GM23248 (cell line): Measurements from ENCODE around the gene SPATS2L. TPM values are rescaled to one million over a fixed set of nuclear protein-coding genes. Genes with fewer than 3 reads are reported as not detected.

ENCODE experiments used
- DNase-seq: peaks from one replicate; pipeline ENCODE4 v3.0.0-alpha.2; 2015
- H2AFZ ChIP-seq: fragments of 200-600 bp; sonication (generic); 2 replicates; pipeline ENCODE4 v1.6.1; 2016; ENCODE audit warnings: antibody characterized with exemption
- H3F3A ChIP-seq: fragments of 200-600 bp; sonication (generic); 2 replicates; pipeline ENCODE4 v1.6.1; 2016; ENCODE audit warnings: mild to moderate bottlenecking, antibody characterized with exemption, mixed run types; ENCODE audit not compliant: insufficient read depth
- H3K27ac ChIP-seq: fragments of 200-600 bp; sonication (generic); 2 replicates; pipeline ENCODE4 v1.5.1; 2016; ENCODE audit warnings: mild to moderate bottlenecking
- H3K27me3 ChIP-seq: fragments of 200-600 bp; sonication (generic); replicated peaks from 2 replicates; pipeline ENCODE4 v1.6.1; 2016; ENCODE audit warnings: mild to moderate bottlenecking; ENCODE audit not compliant: insufficient read depth
- H3K36me3 ChIP-seq: fragments of 200-600 bp; sonication (generic); 2 replicates; pipeline ENCODE4 v1.6.1; 2016; ENCODE audit warnings: low read depth, mild to moderate bottlenecking
- H3K4me1 ChIP-seq: fragments of 200-600 bp; sonication (generic); 2 replicates; pipeline ENCODE4 v1.6.1; 2016; ENCODE audit warnings: mild to moderate bottlenecking; ENCODE audit not compliant: insufficient read depth
- H3K4me2 ChIP-seq: fragments of 200-600 bp; sonication (generic); one replicate; pipeline ENCODE4 v1.6.1; 2016; ENCODE audit warnings: mild to moderate bottlenecking; ENCODE audit not compliant: unreplicated experiment
- H3K4me3 ChIP-seq: fragments of 200-600 bp; sonication (generic); 2 replicates; pipeline ENCODE4 v1.5.1; 2016; ENCODE audit warnings: mild to moderate bottlenecking
- H3K79me2 ChIP-seq: fragments of 200-600 bp; sonication (generic); 2 replicates; pipeline ENCODE4 v1.6.1; 2016; ENCODE audit warnings: mild to moderate bottlenecking; ENCODE audit not compliant: insufficient read depth
- H3K9ac ChIP-seq: fragments of 200-600 bp; sonication (generic); 2 replicates; pipeline ENCODE4 v1.6.1; 2016; ENCODE audit warnings: mild to moderate bottlenecking
- H3K9me2 ChIP-seq: fragments of 200-600 bp; sonication (generic); 2 replicates; pipeline ENCODE4 v1.6.1; 2016; ENCODE audit warnings: mixed run types, mild to moderate bottlenecking, moderate library complexity; ENCODE audit not compliant: insufficient read depth
- H3K9me3 ChIP-seq: fragments of 200-600 bp; sonication (generic); one replicate; pipeline ENCODE4 v1.6.1; 2017; ENCODE audit warnings: low read depth
- H4K20me1 ChIP-seq: fragments of 200-600 bp; sonication (generic); 2 replicates; pipeline ENCODE4 v1.6.0; 2016; ENCODE audit not compliant: insufficient read depth
- EZH2 ChIP-seq: fragments of 200-600 bp; sonication (generic); IDR thresholded peaks from 2 replicates; pipeline ENCODE4 v1.6.1; 2018; ENCODE audit warnings: antibody characterized with exemption, mild to moderate bottlenecking; ENCODE audit not compliant: insufficient read depth, poor library complexity, severe bottlenecking
- EZH2phosphoT487 ChIP-seq: fragments of 200-600 bp; sonication (generic); IDR thresholded peaks from 2 replicates; pipeline ENCODE4 v1.6.1; 2018; ENCODE audit warnings: antibody characterized with exemption, moderate library complexity, mild to moderate bottlenecking, low read depth; ENCODE audit not compliant: insufficient read depth
- WGBS, 2 experiments: methylation state at CpG; one replicate each; pipeline ENCODE4 v1.1.6; 2015 to 2017; ENCODE audit warnings: low lambda C conversion rate in 2 of 2, low coverage in 1 of 2; ENCODE audit errors: missing lambda C conversion rate in 2 of 2; 5-methylcytosine and 5-hydroxymethylcytosine counted together
- in situ Hi-C: fragments of 300-500 bp; cut with MboI; formaldehyde crosslinking; loops from 2 replicates; pipeline ENCODE4 v1.15.0; 2020
- polyA plus RNA-seq: library from polyadenylated mRNA; unstranded; fragments of >200 nt; fragmentation: Nextera tagmentation; extraction: Ambion mirVana; gene quantifications from 2 replicates; pipeline ENCODE4 v1.2.1, GENCODE V29; 2016
- total RNA-seq: library from RNA; depleted of rRNA; stranded (reverse); fragments of >200 nt; shearing (Covaris generic); gene quantifications from 2 replicates; pipeline ENCODE4 v1.2.3, GENCODE V29; 2014

Gene SPATS2L
- total and polyA plus RNA-seq, 2 experiments from 2014 or later = 78.3 to 128 TPM

DNA sequence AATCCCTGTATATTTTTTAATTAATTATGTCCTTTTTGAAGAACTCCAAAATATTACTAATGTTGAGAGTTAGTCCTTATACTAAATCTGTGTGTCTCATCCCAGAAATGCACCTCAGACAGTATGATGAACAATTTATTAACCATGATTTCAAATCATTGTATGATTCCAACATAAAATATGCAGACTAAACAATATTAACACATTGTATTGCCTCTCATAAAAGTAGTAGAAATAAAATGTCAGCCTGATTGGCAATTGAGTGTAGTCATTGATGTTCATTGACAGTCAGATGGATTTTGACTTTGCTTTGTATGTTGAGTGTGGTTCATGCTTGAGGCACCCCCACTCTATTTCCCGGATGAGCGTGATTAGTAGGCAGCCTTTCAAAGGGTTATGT is 145.9 kb downstream of the SPATS2L start:
- WGBS, 2 experiments = 98 to 100% methylated on average over 2 of the region's 2 CpGs
- no peak overlapping the region for H3K9ac ChIP-seq
- peaks cover 20% of the 10 kb centered on the region for H3K4me1 ChIP-seq
- H2AFZ ChIP-seq = no peak overlapping the region
- H3K4me3 ChIP-seq = no peak overlapping the region
- no peak for DNase-seq
- in situ Hi-C loops = no loop called here
- H3F3A ChIP-seq = peaks cover 23% of the 10 kb centered on the region
- H3K27ac ChIP-seq = no peak overlapping the region
- no peak overlapping the region for H3K4me2 ChIP-seq
- H3K79me2 ChIP-seq = peaks cover 4% of the 10 kb centered on the region; the same call in 1 of the 2 replicates
- TF ChIP-seq EZH2phosphoT487 = no peak
- no peak for TF ChIP-seq EZH2
- H3K9me2 ChIP-seq = no peaks in the 10 kb centered on the region
- no peaks in the 10 kb centered on the region for H4K20me1 ChIP-seq
- H3K36me3 ChIP-seq = peaks cover 3% of the 10 kb centered on the region
- no peaks in the 10 kb centered on the region for H3K27me3 ChIP-seq
- H3K9me3 ChIP-seq = no peaks in the 10 kb centered on the region

DNA sequence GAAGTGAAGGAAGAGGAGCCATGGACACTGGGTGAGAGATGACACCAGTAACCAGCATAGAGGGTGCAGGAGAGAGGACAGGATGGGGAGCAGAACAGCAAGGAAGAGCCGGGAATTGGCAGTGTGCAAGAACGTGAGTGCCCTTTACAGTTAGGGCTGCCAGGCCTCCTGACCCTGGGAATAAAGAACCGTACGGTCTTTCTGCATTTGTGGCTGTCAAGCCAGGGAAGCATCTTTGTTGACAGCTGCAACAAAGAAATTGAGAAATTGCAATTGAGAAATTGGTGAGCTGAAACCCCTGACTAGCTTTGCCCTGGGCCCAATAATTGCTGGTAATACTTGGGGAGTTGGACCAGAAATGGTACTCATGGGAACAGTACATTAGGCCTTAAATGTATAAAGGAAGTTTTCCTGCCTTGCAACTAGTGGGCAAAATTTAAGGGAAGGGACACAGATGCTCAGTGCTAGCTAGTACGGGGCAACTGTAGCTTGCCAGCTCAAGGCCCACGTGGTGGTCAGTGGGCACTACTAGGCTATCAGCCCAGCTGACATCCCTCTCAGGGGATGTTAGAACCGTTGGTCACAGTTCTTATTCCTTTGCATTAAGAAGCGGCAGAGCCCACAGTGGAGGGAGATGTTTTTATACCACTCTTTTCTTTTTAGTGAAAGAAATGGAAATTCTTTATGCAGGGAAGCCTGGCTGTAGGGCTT is 146.8 kb downstream of the SPATS2L start:
- Histone ChIP-seq H3K9me2 (no peaks in the 10 kb centered on the region), H3F3A (peaks cover 23% of the 10 kb centered on the region), H3K79me2 (peaks cover 10% of the 10 kb centered on the region; the same call in 1 of the 2 replicates), H4K20me1 (no peaks in the 10 kb centered on the region), H3K36me3 (no peaks in the 10 kb centered on the region; the same call in 1 of the 2 replicates), H3K4me2 (no peak overlapping the region), H3K9ac (no peak overlapping the region), H2AFZ (no peak overlapping the region), H3K4me3 (no peak overlapping the region), H3K27ac (no peak overlapping the region), H3K9me3 (no peaks in the 10 kb centered on the region), H3K4me1 (peaks cover 20% of the 10 kb centered on the region), H3K27me3 (no peaks in the 10 kb centered on the region)
- in situ Hi-C loops = no loop called here
- TF ChIP-seq EZH2 = no peak
- no peak for TF ChIP-seq EZH2phosphoT487
- 96 to 98% methylated on average over 8 of the region's 8 CpGs for WGBS, 2 experiments
- no peak for DNase-seq

DNA sequence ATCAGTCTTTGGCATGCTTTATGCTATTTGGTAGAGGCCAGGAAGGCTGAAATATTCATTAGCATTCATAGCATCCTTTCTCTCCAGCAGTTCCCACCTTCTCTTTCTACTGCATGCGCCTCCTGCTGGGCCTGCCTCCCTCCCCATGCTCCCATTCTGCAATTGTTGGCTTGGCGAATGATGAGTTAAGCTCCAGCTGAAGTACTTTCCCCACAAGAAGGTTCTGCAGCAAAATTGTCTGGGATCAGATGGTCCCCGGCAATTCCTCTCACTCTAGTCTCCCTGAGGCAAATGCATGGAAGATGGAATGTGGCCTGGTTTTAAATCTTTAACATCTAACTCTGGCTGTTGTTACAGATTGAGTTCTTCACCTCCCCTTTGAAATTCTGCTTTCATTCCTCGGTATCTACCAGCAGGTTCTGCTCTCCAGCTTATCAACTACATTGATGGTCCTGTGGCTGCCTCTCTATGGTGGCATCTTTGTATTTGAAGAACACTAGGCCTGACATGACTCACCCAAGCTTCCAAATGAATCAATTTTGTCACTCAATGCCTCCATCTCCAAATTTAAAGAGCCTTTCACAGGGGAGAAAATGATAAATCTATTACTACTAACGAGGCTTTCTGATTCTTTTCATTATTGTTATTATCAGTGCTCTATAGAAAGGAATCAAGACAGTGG is 147.5 kb downstream of the SPATS2L start:
- Histone ChIP-seq H3K9me3 (no peaks in the 10 kb centered on the region), H3K9me2 (no peaks in the 10 kb centered on the region), H3K4me3 (no peak overlapping the region), H3K4me2 (no peak overlapping the region), H3K9ac (no peak overlapping the region), H2AFZ (no peak overlapping the region), H3K36me3 (no peaks in the 10 kb centered on the region; the same call in 1 of the 2 replicates), H3K27ac (no peak overlapping the region), H3F3A (peaks cover 23% of the 10 kb centered on the region), H3K4me1 (peaks cover 20% of the 10 kb centered on the region), H3K27me3 (no peaks in the 10 kb centered on the region), H3K79me2 (peaks cover 10% of the 10 kb centered on the region; the same call in 1 of the 2 replicates), H4K20me1 (no peaks in the 10 kb centered on the region)
- in situ Hi-C loops = no loop called here
- WGBS, 2 experiments = 75 to 78% methylated on average over 5 of the region's 5 CpGs
- DNase-seq = no peak
- TF ChIP-seq EZH2phosphoT487 (no peak), EZH2 (no peak)

DNA sequence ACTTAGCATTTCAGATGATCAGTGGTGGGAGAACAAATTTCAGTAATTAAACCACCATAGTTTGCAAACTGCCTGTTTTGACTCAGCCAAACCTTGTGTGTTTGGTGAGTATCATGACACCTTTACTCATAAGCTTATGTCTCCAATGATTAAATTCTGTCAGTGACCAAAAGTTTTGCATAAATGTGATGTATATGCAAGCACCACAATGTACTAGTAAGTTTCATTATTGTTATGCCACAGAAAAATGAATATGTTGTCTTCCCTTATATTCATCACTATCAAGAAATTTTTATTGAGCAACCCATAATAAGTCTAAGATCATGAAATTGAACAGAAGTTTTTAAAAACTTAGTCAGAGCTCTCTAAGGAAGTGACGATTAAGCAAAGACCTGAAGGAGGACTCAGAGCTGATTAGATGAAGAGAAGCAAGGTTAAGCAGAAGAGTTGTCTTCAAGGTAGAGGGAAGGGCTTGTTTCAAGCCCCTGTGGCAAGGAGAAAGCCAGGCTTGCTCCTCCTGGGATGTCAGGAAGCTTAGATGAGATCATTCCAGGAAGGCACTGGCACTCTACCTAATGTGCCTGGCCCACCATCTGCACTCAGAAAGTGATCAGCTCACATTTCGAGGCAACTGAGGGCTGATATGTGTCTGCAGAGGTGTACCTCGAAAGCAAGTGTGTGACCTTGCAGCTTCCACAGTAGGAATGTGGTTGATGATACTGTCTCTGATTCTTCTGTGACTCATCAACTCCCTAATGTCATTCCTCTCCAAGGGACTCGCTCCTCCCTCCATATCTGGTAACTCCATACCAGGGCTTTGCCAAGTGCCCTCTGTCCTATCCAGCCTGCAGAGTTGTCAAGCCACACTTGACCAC is 148.7 kb downstream of the SPATS2L start:
- no peak overlapping the region for H3K4me3 ChIP-seq
- peak overlapping the region; percentile 38 for H3K4me2 ChIP-seq
- H3K9ac ChIP-seq = no peak overlapping the region
- H3K9me2 ChIP-seq = no peaks in the 10 kb centered on the region
- H3K79me2 ChIP-seq = peaks cover 10% of the 10 kb centered on the region; the same call in 1 of the 2 replicates
- peak overlapping the region; percentile 49 for H3K27ac ChIP-seq
- peaks cover 6% of the 10 kb centered on the region; the same call in 1 of the 2 replicates for H3K36me3 ChIP-seq
- no peak overlapping the region for H2AFZ ChIP-seq
- no peaks in the 10 kb centered on the region for H3K9me3 ChIP-seq
- TF ChIP-seq EZH2 = no peak
- no peak for TF ChIP-seq EZH2phosphoT487
- 9 to 16% methylated on average over 4 of the region's 4 CpGs for WGBS, 2 experiments
- peaks cover 23% of the 10 kb centered on the region for H3F3A ChIP-seq
- no peaks in the 10 kb centered on the region for H3K27me3 ChIP-seq
- peak; percentile 87 for DNase-seq
- no peaks in the 10 kb centered on the region for H4K20me1 ChIP-seq
- peaks cover 20% of the 10 kb centered on the region for H3K4me1 ChIP-seq
- in situ Hi-C loops = no loop called here
